ENCODE measurements around the gene ATAD3C. TPM values are rescaled to one million over a fixed set of nuclear protein-coding genes. Genes with fewer than 3 reads are reported as not detected.

The ATAD3C gene
- total and polyA plus RNA-seq, 10 of the 15 experiments (the other 5 are each of a cell fraction or from before 2014, with no cell fraction given): 0.03 to 3.1 (median 0.86) TPM

DNA sequence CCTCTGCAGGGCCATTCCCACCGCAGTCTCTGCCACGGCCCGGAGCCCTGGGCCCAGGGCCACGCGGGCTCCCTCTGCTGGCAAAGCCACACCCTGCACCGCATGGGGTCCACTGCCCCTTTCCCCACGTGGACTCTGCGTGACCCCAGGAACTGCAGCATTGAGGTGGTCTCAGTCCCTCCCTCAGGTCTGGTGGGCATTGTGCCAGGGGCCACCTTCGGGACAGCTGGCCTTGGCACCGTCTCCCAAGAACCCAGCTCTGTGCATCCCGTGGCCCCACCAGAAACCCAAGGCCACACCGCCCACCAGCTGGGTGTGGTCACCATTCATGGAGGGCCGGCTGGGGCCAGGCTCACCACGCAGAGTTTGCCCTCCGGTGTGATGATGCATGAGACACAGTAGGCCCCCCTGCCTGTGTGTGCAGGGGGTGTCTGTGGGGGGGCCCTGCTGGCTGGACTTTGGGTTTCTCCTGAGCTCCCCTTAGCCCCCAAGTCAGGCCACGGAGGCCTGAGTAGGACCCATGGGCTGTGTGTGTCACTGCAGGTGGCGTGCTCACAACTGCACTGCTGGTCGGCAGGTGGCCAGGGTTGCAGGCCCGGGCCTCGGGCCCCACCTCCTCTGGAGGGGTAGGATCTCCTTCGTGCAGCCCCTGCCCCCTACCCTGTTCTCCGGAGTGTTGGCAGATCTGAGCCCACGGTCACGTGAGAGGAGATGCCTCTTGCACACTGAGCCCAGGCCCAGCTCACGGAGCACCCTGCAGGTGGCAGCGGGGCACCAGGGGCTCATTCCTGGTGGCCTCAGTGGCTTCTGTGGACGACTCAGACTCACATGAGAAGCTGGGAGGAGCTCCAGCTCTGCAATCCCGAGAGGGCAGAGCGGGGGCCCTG lies 8.2 kb upstream of the ATAD3C start (continued):
- TF ChIP-seq NFYB (IDR thresholded peaks at IDR 0.05; ENCODE audit: insufficient read depth, low read depth, low read length): no peak
- TF ChIP-seq NFXL1 (IDR thresholded peaks at IDR 0.05; ENCODE audit: borderline replicate concordance): no peak
- TF ChIP-seq, protein P1, sequence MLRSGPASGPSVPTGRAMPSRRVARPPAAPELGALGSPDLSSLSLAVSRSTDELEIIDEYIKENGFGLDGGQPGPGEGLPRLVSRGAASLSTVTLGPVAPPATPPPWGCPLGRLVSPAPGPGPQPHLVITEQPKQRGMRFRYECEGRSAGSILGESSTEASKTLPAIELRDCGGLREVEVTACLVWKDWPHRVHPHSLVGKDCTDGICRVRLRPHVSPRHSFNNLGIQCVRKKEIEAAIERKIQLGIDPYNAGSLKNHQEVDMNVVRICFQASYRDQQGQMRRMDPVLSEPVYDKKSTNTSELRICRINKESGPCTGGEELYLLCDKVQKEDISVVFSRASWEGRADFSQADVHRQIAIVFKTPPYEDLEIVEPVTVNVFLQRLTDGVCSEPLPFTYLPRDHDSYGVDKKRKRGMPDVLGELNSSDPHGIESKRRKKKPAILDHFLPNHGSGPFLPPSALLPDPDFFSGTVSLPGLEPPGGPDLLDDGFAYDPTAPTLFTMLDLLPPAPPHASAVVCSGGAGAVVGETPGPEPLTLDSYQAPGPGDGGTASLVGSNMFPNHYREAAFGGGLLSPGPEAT (IDR thresholded peaks at IDR 0.05; ENCODE audit: low read depth): no peak
- TF ChIP-seq, protein P2, sequence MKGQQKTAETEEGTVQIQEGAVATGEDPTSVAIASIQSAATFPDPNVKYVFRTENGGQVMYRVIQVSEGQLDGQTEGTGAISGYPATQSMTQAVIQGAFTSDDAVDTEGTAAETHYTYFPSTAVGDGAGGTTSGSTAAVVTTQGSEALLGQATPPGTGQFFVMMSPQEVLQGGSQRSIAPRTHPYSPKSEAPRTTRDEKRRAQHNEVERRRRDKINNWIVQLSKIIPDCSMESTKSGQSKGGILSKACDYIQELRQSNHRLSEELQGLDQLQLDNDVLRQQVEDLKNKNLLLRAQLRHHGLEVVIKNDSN (IDR thresholded peaks at IDR 0.05; ENCODE audit: borderline replicate concordance, extremely low read length, insufficient read depth, low read depth, low read length): peak; percentile 47
- no peak for TF ChIP-seq CBX3 (IDR thresholded peaks at IDR 0.05; ENCODE audit: borderline replicate concordance, low read depth)
- no peak for TF ChIP-seq NFIC (IDR thresholded peaks at IDR 0.05; ENCODE audit: low read depth, low read length)
- TF ChIP-seq, protein P3, sequence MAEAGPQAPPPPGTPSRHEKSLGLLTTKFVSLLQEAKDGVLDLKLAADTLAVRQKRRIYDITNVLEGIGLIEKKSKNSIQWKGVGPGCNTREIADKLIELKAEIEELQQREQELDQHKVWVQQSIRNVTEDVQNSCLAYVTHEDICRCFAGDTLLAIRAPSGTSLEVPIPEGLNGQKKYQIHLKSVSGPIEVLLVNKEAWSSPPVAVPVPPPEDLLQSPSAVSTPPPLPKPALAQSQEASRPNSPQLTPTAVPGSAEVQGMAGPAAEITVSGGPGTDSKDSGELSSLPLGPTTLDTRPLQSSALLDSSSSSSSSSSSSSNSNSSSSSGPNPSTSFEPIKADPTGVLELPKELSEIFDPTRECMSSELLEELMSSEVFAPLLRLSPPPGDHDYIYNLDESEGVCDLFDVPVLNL (IDR thresholded peaks at IDR 0.05; ENCODE audit: low read depth, low read length): no peak
- no peak for TF ChIP-seq SUPT20H (IDR thresholded peaks at IDR 0.05; ENCODE audit: borderline replicate concordance, control insufficient read depth, low read depth, low read length)
- TF ChIP-seq, protein P4, sequence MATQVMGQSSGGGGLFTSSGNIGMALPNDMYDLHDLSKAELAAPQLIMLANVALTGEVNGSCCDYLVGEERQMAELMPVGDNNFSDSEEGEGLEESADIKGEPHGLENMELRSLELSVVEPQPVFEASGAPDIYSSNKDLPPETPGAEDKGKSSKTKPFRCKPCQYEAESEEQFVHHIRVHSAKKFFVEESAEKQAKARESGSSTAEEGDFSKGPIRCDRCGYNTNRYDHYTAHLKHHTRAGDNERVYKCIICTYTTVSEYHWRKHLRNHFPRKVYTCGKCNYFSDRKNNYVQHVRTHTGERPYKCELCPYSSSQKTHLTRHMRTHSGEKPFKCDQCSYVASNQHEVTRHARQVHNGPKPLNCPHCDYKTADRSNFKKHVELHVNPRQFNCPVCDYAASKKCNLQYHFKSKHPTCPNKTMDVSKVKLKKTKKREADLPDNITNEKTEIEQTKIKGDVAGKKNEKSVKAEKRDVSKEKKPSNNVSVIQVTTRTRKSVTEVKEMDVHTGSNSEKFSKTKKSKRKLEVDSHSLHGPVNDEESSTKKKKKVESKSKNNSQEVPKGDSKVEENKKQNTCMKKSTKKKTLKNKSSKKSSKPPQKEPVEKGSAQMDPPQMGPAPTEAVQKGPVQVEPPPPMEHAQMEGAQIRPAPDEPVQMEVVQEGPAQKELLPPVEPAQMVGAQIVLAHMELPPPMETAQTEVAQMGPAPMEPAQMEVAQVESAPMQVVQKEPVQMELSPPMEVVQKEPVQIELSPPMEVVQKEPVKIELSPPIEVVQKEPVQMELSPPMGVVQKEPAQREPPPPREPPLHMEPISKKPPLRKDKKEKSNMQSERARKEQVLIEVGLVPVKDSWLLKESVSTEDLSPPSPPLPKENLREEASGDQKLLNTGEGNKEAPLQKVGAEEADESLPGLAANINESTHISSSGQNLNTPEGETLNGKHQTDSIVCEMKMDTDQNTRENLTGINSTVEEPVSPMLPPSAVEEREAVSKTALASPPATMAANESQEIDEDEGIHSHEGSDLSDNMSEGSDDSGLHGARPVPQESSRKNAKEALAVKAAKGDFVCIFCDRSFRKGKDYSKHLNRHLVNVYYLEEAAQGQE (IDR thresholded peaks at IDR 0.05; ENCODE audit: low read depth, low read length): no peak
- TF ChIP-seq RB1 (IDR thresholded peaks at IDR 0.05; ENCODE audit: borderline replicate concordance): no peak
- no peak for TF ChIP-seq NFYA (IDR thresholded peaks at IDR 0.05; ENCODE audit: borderline replicate concordance, low read depth, low read length)
- no peak for TF ChIP-seq KDM1A (IDR thresholded peaks at IDR 0.05; ENCODE audit: borderline replicate concordance)
- TF ChIP-seq TCF12 (IDR thresholded peaks at IDR 0.05; ENCODE audit: low read depth, low read length): no peak
- no peak for TF ChIP-seq MEF2A (IDR thresholded peaks at IDR 0.05; ENCODE audit: insufficient read depth, low read depth, low read length)
- TF ChIP-seq EZH2 (IDR thresholded peaks at IDR 0.05; ENCODE audit: borderline replicate concordance, control insufficient read depth, low read depth, low read length): no peak
- TF ChIP-seq, protein P5, sequence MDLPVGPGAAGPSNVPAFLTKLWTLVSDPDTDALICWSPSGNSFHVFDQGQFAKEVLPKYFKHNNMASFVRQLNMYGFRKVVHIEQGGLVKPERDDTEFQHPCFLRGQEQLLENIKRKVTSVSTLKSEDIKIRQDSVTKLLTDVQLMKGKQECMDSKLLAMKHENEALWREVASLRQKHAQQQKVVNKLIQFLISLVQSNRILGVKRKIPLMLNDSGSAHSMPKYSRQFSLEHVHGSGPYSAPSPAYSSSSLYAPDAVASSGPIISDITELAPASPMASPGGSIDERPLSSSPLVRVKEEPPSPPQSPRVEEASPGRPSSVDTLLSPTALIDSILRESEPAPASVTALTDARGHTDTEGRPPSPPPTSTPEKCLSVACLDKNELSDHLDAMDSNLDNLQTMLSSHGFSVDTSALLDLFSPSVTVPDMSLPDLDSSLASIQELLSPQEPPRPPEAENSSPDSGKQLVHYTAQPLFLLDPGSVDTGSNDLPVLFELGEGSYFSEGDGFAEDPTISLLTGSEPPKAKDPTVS (IDR thresholded peaks at IDR 0.05; ENCODE audit: low read depth, low read length): no peak
- TF ChIP-seq, protein P6, sequence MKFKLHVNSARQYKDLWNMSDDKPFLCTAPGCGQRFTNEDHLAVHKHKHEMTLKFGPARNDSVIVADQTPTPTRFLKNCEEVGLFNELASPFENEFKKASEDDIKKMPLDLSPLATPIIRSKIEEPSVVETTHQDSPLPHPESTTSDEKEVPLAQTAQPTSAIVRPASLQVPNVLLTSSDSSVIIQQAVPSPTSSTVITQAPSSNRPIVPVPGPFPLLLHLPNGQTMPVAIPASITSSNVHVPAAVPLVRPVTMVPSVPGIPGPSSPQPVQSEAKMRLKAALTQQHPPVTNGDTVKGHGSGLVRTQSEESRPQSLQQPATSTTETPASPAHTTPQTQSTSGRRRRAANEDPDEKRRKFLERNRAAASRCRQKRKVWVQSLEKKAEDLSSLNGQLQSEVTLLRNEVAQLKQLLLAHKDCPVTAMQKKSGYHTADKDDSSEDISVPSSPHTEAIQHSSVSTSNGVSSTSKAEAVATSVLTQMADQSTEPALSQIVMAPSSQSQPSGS (IDR thresholded peaks at IDR 0.05; ENCODE audit: low read length): no peak
- no peak for TF ChIP-seq WRNIP1 (IDR thresholded peaks at IDR 0.05; ENCODE audit: borderline replicate concordance, low read depth, low read length)

Data from GM12878 (cell line).